Measurements from ENCODE around the gene ATXN7. TPM values are rescaled to one million over a fixed set of nuclear protein-coding genes. Genes with fewer than 3 reads are reported as not detected.

The ATXN7 gene
- total and polyA plus RNA-seq, 8 donors = 7.3 to 40.4 (median 25.2) TPM

DNA sequence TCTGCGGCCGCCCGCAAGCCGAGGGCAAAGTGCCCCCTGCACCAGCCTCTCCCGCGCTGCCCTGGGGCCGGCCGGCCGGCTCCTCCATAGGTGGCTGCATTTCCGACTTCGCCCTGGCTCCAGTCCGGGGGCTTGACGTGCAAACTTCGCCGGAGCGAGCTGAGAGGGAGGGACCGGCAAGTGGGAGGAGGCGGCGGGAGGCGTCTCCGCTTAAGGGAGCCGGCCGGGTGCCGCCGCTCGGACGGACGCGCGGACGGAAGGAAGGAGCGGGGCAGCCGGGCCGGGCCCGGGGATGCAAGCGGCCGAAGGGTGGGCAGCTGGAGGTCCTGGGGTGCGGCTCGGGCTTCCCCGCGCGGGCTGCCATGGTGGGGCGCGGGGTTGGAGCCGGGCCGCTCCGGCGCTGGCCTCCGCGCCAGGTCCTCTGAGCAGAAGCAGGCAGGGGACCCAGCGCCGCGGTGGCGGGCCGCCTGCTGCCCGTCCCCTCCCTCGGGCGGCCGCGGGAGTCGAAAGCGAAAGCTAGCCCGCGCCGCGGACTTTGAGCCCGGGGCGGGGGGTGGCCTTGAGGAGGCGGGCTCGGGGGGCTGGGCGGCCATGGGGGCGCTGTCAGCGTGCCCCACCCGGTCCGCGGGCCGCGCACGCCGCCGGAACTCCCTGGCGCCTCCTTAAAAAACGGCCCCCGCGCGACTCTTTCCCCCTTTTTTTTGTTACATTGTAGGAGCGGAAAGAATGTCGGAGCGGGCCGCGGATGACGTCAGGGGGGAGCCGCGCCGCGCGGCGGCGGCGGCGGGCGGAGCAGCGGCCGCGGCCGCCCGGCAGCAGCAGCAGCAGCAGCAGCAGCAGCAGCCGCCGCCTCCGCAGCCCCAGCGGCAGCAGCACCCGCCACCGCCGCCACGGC is 48.5 kb downstream of the ATXN7 start, which contains the start of gene SCAANT1:
Gene SCAANT1, minus strand, starts transcription at position 511 of the 895 bp plus-strand sequence.
- peak; percentile 79 to 87 (median 82) for ATAC-seq
- H3K27me3 ChIP-seq = no peaks in the 10 kb centered on the region
- TF ChIP-seq, protein P1, sequence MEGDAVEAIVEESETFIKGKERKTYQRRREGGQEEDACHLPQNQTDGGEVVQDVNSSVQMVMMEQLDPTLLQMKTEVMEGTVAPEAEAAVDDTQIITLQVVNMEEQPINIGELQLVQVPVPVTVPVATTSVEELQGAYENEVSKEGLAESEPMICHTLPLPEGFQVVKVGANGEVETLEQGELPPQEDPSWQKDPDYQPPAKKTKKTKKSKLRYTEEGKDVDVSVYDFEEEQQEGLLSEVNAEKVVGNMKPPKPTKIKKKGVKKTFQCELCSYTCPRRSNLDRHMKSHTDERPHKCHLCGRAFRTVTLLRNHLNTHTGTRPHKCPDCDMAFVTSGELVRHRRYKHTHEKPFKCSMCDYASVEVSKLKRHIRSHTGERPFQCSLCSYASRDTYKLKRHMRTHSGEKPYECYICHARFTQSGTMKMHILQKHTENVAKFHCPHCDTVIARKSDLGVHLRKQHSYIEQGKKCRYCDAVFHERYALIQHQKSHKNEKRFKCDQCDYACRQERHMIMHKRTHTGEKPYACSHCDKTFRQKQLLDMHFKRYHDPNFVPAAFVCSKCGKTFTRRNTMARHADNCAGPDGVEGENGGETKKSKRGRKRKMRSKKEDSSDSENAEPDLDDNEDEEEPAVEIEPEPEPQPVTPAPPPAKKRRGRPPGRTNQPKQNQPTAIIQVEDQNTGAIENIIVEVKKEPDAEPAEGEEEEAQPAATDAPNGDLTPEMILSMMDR (IDR thresholded peaks at IDR 0.05) = no peak
- no peak for FAIRE-seq
- peak; percentile 92 to 96 (median 93) for DNase-seq
- peaks cover 0 to 10% (median 4%) of the 10 kb centered on the region in 3 donors for H3K36me3 ChIP-seq
- H3K27ac ChIP-seq = peak within 1 kb of the TSS; percentile 92 to 97 (median 96)
- peaks cover 8 to 34% (median 18%) of the 10 kb centered on the region in 3 donors for H3K4me1 ChIP-seq
- intact Hi-C loops (cut with DNase I) = loop anchor here in 1 of 3 donors (5.0 kb wide), 1 partner anchor 80 kb away; no protein-coding TSS in a partner anchor
- 0 to 1% methylated on average over 70 to 115 of the region's 115 CpGs for WGBS, 2 donors
- H3K4me3 ChIP-seq = peak within 1 kb of the TSS; percentile 66 to 94 (median 78)
- no peaks in the 10 kb centered on the region for H3K9me3 ChIP-seq

DNA sequence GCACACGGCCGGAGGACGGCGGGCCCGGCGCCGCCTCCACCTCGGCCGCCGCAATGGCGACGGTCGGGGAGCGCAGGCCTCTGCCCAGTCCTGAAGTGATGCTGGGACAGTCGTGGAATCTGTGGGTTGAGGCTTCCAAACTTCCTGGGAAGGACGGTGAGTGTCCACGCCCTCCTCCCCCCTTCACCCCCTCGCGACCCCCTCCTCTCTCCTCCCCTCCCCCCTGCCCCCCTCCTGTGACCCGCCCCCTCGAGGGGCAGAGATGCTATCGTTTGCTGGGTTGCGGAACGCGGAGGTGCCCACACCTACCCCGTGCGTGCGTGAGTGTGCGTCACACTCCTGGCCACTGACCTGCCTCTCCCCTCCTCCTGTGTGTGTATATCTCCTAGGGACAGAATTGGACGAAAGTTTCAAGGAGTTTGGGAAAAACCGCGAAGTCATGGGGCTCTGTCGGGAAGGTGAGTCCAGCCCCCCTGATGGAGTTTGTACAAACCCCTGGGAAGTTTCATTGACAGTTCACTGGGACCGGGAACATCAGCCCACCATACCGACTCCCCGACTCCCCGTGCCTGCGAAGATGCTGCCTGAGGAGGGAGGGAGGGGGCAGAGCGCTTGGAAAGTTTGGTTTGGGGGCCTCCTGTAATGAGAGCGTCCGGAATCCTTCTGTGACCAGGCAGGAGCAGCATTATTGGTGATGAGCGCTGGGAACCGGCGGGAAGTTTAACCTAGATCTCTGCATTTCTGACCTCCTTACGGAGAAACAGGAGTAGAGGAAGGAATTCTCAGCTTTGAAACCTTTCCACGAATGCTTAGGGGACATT is 49.3 kb downstream of the ATXN7 start:
- no peaks in the 10 kb centered on the region for H3K27me3 ChIP-seq
- FAIRE-seq (no peak), ATAC-seq (peak; percentile 31 to 58 (median 44)), DNase-seq (peak; percentile 70 to 83 (median 76))
- peaks cover 8 to 36% (median 18%) of the 10 kb centered on the region in 3 donors for H3K4me1 ChIP-seq
- H3K4me3 ChIP-seq = peak overlapping the region; percentile 36 to 94 (median 78)
- WGBS, 2 donors = 2 to 3% methylated on average over 26 to 45 of the region's 46 CpGs
- intact Hi-C loops (cut with DNase I) = loop anchor here in 1 of 3 donors (5.0 kb wide), 1 partner anchor 79 kb away; no protein-coding TSS in a partner anchor
- TF ChIP-seq, protein P1 (IDR thresholded peaks at IDR 0.05) = no peak
- H3K9me3 ChIP-seq = no peaks in the 10 kb centered on the region
- peak overlapping the region; percentile 92 to 97 (median 96) for H3K27ac ChIP-seq
- H3K36me3 ChIP-seq = peaks cover 0 to 17% (median 4%) of the 10 kb centered on the region in 3 donors

GRCh38 chr3:63914312-63914711 is 50.6 kb downstream of the ATXN7 start:
- no peaks in the 10 kb centered on the region for H3K27me3 ChIP-seq
- ATAC-seq (peak; percentile 15 to 40 (median 22)), DNase-seq (peak in 4 of 6 donors; percentile 38 to 77 (median 66)), FAIRE-seq (no peak)
- 10 to 14% methylated on average over 5 of the region's 5 CpGs for WGBS, 2 donors
- H3K4me1 ChIP-seq = peaks cover 8 to 43% (median 18%) of the 10 kb centered on the region in 3 donors
- TF ChIP-seq, protein P1 (IDR thresholded peaks at IDR 0.05) = no peak
- peaks cover 0 to 17% (median 4%) of the 10 kb centered on the region in 3 donors for H3K36me3 ChIP-seq
- peak overlapping the region; percentile 29 to 97 (median 94) for H3K27ac ChIP-seq
- peak overlapping the region in 3 of 4 donors; percentile 75 to 94 (median 80) for H3K4me3 ChIP-seq
- no peaks in the 10 kb centered on the region for H3K9me3 ChIP-seq
- intact Hi-C loops (cut with DNase I) = loop anchor here in 1 of 3 donors (5.0 kb wide), 1 partner anchor 78 kb away; no protein-coding TSS in a partner anchor

GRCh38 chr3:63918321-63918720 is 54.7 kb downstream of the ATXN7 start:
- Histone ChIP-seq H3K27ac (no peak overlapping the region), H3K4me1 (peaks cover 13 to 62% (median 24%) of the 10 kb centered on the region in 3 donors), H3K36me3 (peaks cover 0 to 17% (median 4%) of the 10 kb centered on the region in 3 donors), H3K27me3 (no peaks in the 10 kb centered on the region), H3K4me3 (no peak overlapping the region), H3K9me3 (no peaks in the 10 kb centered on the region)
- TF ChIP-seq, protein P1 (IDR thresholded peaks at IDR 0.05) = no peak
- intact Hi-C loops (cut with DNase I) = no loop called here
- ATAC-seq (no peak), DNase-seq (no peak), FAIRE-seq (no peak)
